Upper lobe of left lung (tissue), 6 donors: ENCODE data around the gene AASDH. TPM values are rescaled to one million over a fixed set of nuclear protein-coding genes. Genes with fewer than 3 reads are reported as not detected.

Experiments used
- ATAC-seq, 2 donors: fragments of 200-7000 bp; cut with Tn5 transposase; one replicate each; pipeline ENCODE4 v1.9.1; 2022; ENCODE audit warnings: mild to moderate bottlenecking in 2 of 2, moderate library complexity in 2 of 2; ENCODE audit not compliant: low FRiP score in 2 of 2
- DNase-seq, 2 donors: peaks; one replicate each; pipeline ENCODE4 v3.0.0-alpha.2; 2019 to 2020
- H3K27ac ChIP-seq, 4 donors: fragments of 200-600 bp; sonication (generic); one replicate each; pipeline ENCODE4 v1.5.1; 2016 to 2019
- H3K27me3 ChIP-seq, 4 donors: fragments of 200-600 bp; sonication (generic); one replicate each; pipeline ENCODE4 v1.5.1; 2017 to 2019
- H3K36me3 ChIP-seq, 4 donors: fragments of 200-600 bp; sonication (generic); one replicate each; pipeline ENCODE4 v1.5.1; 2016 to 2019
- H3K4me1 ChIP-seq, 4 donors: fragments of 200-600 bp; sonication (generic); one replicate each; pipeline ENCODE4 v1.5.1; 2018 to 2019
- H3K4me3 ChIP-seq, 4 donors: fragments of 200-600 bp; sonication (generic); one replicate each; pipeline ENCODE4 v1.5.1; 2017 to 2019; ENCODE audit warnings: mild to moderate bottlenecking in 2 of 4, moderate library complexity in 1 of 4
- H3K9me3 ChIP-seq, 4 donors: fragments of 200-600 bp; sonication (generic); one replicate each; pipeline ENCODE4 v1.5.1; 2018 to 2019
- CTCF ChIP-seq, 6 experiments: fragments of 450-650 bp in 4 of 6; fragments of 200-600 bp in 2 of 6; sonication (generic) in 2 of 6; IDR thresholded peaks; one replicate each; pipeline ENCODE4 v1.5.1; 2016 to 2019; ENCODE audit warnings: antibody characterized with exemption in 6 of 6
- EP300 ChIP-seq, 4 donors: sonication (generic); formaldehyde crosslinking; IDR thresholded peaks; one replicate each; pipeline ENCODE4 v1.5.1; 2017; ENCODE audit warnings: antibody characterized with exemption in 4 of 4, control low read depth in 2 of 4
- POLR2A ChIP-seq, 4 donors: fragments of 450-650 bp; IDR thresholded peaks; one replicate each; pipeline ENCODE4 v1.5.1; 2016 to 2017; ENCODE audit warnings: antibody characterized with exemption in 4 of 4, mild to moderate bottlenecking in 2 of 4
- POLR2AphosphoS5 ChIP-seq, 2 donors: sonication (generic); formaldehyde crosslinking; IDR thresholded peaks; one replicate each; pipeline ENCODE4 v1.5.1; 2017; ENCODE audit warnings: antibody characterized with exemption in 2 of 2
- WGBS, 2 donors: methylation state at CpG; one replicate each; pipeline ENCODE4 v1.1.5; 2017 to 2018; 5-methylcytosine and 5-hydroxymethylcytosine counted together
- total RNA-seq, 6 donors: library from RNA; depleted of rRNA in 4 of 6; stranded (reverse); fragments of >200 nt in 4 of 6; gene quantifications; one replicate each; pipeline versions ENCODE4 v1.1.0 to v1.2.1, GENCODE V29; 2016 to 2021
- donor health status: DM: no; HTN: no; CAD: no; lungs with moderate emphysema.
- donor health status: DM: no; HTN: yes; CAD: no; lungs with severe emphysema.

Gene AASDH
- total RNA-seq, 6 donors from 2014 or later, result 7.1 to 32.5 (median 9.5) TPM

- peaks cover 0 to 15% (median 0%) of the 10 kb centered on the region in 4 donors for H3K36me3 ChIP-seq
- TF ChIP-seq POLR2AphosphoS5 (IDR thresholded peaks at IDR 0.05), result no peak
- no peak for TF ChIP-seq CTCF (IDR thresholded peaks at IDR 0.05)
- TF ChIP-seq POLR2A (IDR thresholded peaks at IDR 0.05), result no peak
- TF ChIP-seq EP300 (IDR thresholded peaks at IDR 0.05), result no peak
- H3K27ac ChIP-seq, result no peak overlapping the region
- 33 to 46% methylated on average over 1 of the region's 1 CpG for WGBS, 2 donors
- no peaks in the 10 kb centered on the region for H3K9me3 ChIP-seq
- H3K27me3 ChIP-seq, result no peaks in the 10 kb centered on the region
- ATAC-seq, result no peak
- DNase-seq, result no peak
- no peak overlapping the region for H3K4me3 ChIP-seq
- peaks cover 0 to 2% (median 0%) of the 10 kb centered on the region in 4 donors for H3K4me1 ChIP-seq
Observed at GRCh38 chr4:56409511-56410090, 22.3 kb upstream of the AASDH start.

- WGBS, 2 donors, result 96% methylated on average over 2 of the region's 2 CpGs
- Histone ChIP-seq H3K27ac (no peak overlapping the region), H3K4me3 (no peak overlapping the region), H3K36me3 (peaks cover 0 to 15% (median 0%) of the 10 kb centered on the region in 4 donors), H3K4me1 (peaks cover 0 to 2% (median 0%) of the 10 kb centered on the region in 4 donors), H3K9me3 (no peaks in the 10 kb centered on the region), H3K27me3 (no peaks in the 10 kb centered on the region)
- DNase-seq (no peak), ATAC-seq (no peak)
- TF ChIP-seq POLR2AphosphoS5 (IDR thresholded peaks at IDR 0.05), result no peak
- TF ChIP-seq POLR2A (IDR thresholded peaks at IDR 0.05), result no peak
- TF ChIP-seq EP300 (IDR thresholded peaks at IDR 0.05), result no peak
- TF ChIP-seq CTCF (IDR thresholded peaks at IDR 0.05), result no peak
Observed at GRCh38 chr4:56408978-56409377, 21.7 kb upstream of the AASDH start.

GRCh38 chr4:56406151-56406550 is 18.9 kb upstream of the AASDH start:
- no peak for DNase-seq
- TF ChIP-seq POLR2AphosphoS5 (IDR thresholded peaks at IDR 0.05) (no peak), POLR2A (IDR thresholded peaks at IDR 0.05) (no peak), EP300 (IDR thresholded peaks at IDR 0.05) (no peak), CTCF (IDR thresholded peaks at IDR 0.05) (no peak)
- ATAC-seq, result no peak
- H3K36me3 ChIP-seq, result peaks cover 0 to 18% (median 0%) of the 10 kb centered on the region in 4 donors
- no peaks in the 10 kb centered on the region for H3K27me3 ChIP-seq
- no peaks in the 10 kb centered on the region for H3K9me3 ChIP-seq
- H3K4me3 ChIP-seq, result no peak overlapping the region
- WGBS, 2 donors, result 95% methylated on average over 4 of the region's 4 CpGs
- no peak overlapping the region for H3K27ac ChIP-seq
- H3K4me1 ChIP-seq, result peaks cover 0 to 2% (median 0%) of the 10 kb centered on the region in 4 donors

- H3K4me3 ChIP-seq, result no peak overlapping the region
- H3K4me1 ChIP-seq, result peaks cover 0 to 2% (median 0%) of the 10 kb centered on the region in 4 donors
- H3K27me3 ChIP-seq, result no peaks in the 10 kb centered on the region
- no peak for TF ChIP-seq POLR2AphosphoS5 (IDR thresholded peaks at IDR 0.05)
- TF ChIP-seq EP300 (IDR thresholded peaks at IDR 0.05), result no peak
- TF ChIP-seq CTCF (IDR thresholded peaks at IDR 0.05), result no peak
- no peak for TF ChIP-seq POLR2A (IDR thresholded peaks at IDR 0.05)
- H3K9me3 ChIP-seq, result no peaks in the 10 kb centered on the region
- H3K36me3 ChIP-seq, result peaks cover 0 to 25% (median 2%) of the 10 kb centered on the region in 4 donors
- no peak for DNase-seq
- 72 to 78% methylated on average over 1 of the region's 1 CpG for WGBS, 2 donors
- no peak for ATAC-seq
- no peak overlapping the region for H3K27ac ChIP-seq
Observed at GRCh38 chr4:56405016-56405415, 17.7 kb upstream of the AASDH start.

GRCh38 chr4:56400560-56400959 is 13.3 kb upstream of the AASDH start:
- Histone ChIP-seq H3K4me1 (no peaks in the 10 kb centered on the region), H3K4me3 (no peak overlapping the region), H3K27ac (no peak overlapping the region), H3K27me3 (no peaks in the 10 kb centered on the region), H3K36me3 (peaks cover 0 to 11% (median 2%) of the 10 kb centered on the region in 4 donors), H3K9me3 (no peaks in the 10 kb centered on the region)
- TF ChIP-seq POLR2A (IDR thresholded peaks at IDR 0.05) (no peak), CTCF (IDR thresholded peaks at IDR 0.05) (no peak), POLR2AphosphoS5 (IDR thresholded peaks at IDR 0.05) (no peak), EP300 (IDR thresholded peaks at IDR 0.05) (no peak)
- DNase-seq (no peak), ATAC-seq (no peak)
- 88 to 92% methylated on average over 6 of the region's 6 CpGs for WGBS, 2 donors
